ENCODE results near the gene SHC4. TPM values are rescaled to one million over a fixed set of nuclear protein-coding genes. Genes with fewer than 3 reads are reported as not detected.

The SHC4 gene
- total RNA-seq, 3 donors from 2014 or later = 0.16 to 4.0 (median 1.3) TPM

DNA sequence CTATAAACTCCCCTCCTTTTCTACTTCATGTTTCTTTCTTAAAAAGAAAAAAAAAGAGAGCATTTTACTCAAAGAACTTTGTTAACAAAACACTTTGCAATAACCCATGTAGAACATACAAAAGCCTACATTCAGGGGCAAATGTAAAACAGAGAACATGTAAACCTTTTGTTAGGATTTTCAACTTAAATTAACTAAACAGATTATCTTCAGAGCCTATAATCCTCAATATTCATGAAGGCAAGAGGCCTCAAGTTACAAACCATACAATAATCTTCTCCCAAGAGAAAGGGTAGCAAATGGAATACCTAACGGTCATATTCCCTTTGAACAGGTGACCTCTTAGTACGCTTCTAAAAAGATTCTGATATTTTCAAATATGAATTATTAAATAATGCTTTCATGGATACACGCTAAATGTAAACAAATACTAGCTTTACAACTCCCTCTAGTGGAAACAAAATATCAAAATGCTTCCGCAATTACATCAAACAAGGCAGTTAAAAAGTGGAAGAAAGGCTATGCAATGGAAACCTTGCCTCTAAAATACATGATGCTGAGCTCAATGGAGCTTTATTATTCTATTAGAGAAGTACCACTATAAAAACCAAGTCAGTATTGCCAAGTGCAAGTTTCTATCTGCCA, 162.8 kb downstream of the SHC4 start:
- Histone ChIP-seq H3K9me3 (no peaks in the 10 kb centered on the region), H3K4me1 (no peaks in the 10 kb centered on the region), H3K4me3 (no peak overlapping the region), H3K36me3 (no peaks in the 10 kb centered on the region), H3K27me3 (no peaks in the 10 kb centered on the region), H3K27ac (no peak overlapping the region)
- intact Hi-C loops (cut with DNase I; ENCODE audit: low total_unique reads) = no loop called here
- TF ChIP-seq POLR2A (IDR thresholded peaks at IDR 0.05) = no peak
- TF ChIP-seq, protein P1, sequence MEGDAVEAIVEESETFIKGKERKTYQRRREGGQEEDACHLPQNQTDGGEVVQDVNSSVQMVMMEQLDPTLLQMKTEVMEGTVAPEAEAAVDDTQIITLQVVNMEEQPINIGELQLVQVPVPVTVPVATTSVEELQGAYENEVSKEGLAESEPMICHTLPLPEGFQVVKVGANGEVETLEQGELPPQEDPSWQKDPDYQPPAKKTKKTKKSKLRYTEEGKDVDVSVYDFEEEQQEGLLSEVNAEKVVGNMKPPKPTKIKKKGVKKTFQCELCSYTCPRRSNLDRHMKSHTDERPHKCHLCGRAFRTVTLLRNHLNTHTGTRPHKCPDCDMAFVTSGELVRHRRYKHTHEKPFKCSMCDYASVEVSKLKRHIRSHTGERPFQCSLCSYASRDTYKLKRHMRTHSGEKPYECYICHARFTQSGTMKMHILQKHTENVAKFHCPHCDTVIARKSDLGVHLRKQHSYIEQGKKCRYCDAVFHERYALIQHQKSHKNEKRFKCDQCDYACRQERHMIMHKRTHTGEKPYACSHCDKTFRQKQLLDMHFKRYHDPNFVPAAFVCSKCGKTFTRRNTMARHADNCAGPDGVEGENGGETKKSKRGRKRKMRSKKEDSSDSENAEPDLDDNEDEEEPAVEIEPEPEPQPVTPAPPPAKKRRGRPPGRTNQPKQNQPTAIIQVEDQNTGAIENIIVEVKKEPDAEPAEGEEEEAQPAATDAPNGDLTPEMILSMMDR (IDR thresholded peaks at IDR 0.05) = peak in 2 of 3 donors; percentile 38 to 49
- TF ChIP-seq POLR2AphosphoS5 (IDR thresholded peaks at IDR 0.05) = no peak
- DNase-seq (ENCODE audit: low spot score in 2 of 2) = no peak

DNA sequence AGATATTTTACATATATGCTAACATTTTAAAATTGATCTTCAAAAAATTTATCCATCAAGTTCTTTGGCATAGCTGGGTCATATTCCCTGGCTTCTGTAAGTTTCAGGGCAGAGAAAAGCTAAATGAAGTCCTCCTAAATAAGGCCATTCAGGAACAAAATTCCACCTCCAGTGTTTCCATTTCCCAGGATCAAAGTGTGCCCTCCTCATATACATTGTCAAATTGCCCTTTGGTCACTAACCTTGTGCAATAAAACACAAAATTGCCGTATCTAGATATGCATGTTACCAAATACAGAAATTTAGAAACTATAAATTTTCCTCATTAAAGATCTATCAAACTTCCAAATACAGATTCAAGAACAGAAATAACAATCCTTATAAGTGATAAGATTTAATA, 163.5 kb downstream of the SHC4 start:
- intact Hi-C loops (cut with DNase I; ENCODE audit: low total_unique reads) = no loop called here
- no peak overlapping the region for H3K27ac ChIP-seq
- H3K4me3 ChIP-seq = no peak overlapping the region
- H3K36me3 ChIP-seq = no peaks in the 10 kb centered on the region
- no peak for DNase-seq (ENCODE audit: low spot score in 2 of 2)
- H3K27me3 ChIP-seq = no peaks in the 10 kb centered on the region
- TF ChIP-seq POLR2AphosphoS5 (IDR thresholded peaks at IDR 0.05) = no peak
- TF ChIP-seq, protein P1 (IDR thresholded peaks at IDR 0.05) = no peak
- TF ChIP-seq POLR2A (IDR thresholded peaks at IDR 0.05) = no peak
- no peaks in the 10 kb centered on the region for H3K4me1 ChIP-seq
- no peaks in the 10 kb centered on the region for H3K9me3 ChIP-seq

DNA sequence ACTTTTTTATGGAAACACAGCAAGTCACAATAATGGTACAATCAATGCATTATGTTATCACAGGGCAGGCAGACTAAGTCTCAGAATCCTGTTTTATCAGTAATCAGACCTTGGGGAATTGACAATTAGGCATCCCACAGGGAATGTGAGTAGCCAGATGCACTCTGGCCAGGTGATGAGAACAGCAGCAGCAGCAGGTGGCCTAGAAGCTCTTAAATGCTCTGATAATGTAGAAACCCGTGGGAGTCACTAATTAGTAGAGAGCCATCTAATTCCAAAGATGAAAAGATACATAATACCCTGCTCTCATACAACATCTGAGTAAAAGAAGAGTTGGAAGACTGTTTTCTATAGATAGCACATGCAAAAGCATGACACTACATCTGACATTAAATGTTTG, 165.4 kb downstream of the SHC4 start:
- Histone ChIP-seq H3K4me1 (no peaks in the 10 kb centered on the region), H3K4me3 (no peak overlapping the region), H3K36me3 (no peaks in the 10 kb centered on the region), H3K27me3 (no peaks in the 10 kb centered on the region), H3K9me3 (no peaks in the 10 kb centered on the region), H3K27ac (no peak overlapping the region)
- intact Hi-C loops (cut with DNase I; ENCODE audit: low total_unique reads) = no loop called here
- no peak for DNase-seq (ENCODE audit: low spot score in 2 of 2)
- TF ChIP-seq, protein P1 (IDR thresholded peaks at IDR 0.05) = no peak
- TF ChIP-seq POLR2A (IDR thresholded peaks at IDR 0.05) = no peak
- no peak for TF ChIP-seq POLR2AphosphoS5 (IDR thresholded peaks at IDR 0.05)

DNA sequence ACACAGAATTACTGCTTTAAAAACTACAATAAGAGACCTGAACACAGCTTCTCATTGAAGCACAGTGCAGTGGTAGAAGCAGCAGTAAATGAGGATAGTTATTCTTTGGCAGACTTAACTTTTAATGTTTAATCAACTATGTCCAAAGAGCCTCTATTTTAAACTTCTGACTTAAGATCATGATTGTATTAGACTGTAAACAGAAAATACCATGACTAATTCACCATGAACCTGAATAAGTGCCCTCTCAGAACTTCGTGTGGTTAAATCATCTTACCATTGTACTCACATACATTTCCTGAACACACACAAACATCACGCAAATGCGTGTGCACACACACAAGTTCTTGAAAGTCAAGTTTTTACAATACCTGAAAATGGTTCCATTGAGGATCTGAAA, 166.8 kb downstream of the SHC4 start:
- Histone ChIP-seq H3K4me1 (no peaks in the 10 kb centered on the region), H3K27ac (peak overlapping the region; percentile 21 to 37), H3K4me3 (no peak overlapping the region), H3K27me3 (no peaks in the 10 kb centered on the region), H3K36me3 (no peaks in the 10 kb centered on the region), H3K9me3 (no peaks in the 10 kb centered on the region)
- DNase-seq (ENCODE audit: low spot score in 2 of 2) = no peak
- intact Hi-C loops (cut with DNase I; ENCODE audit: low total_unique reads) = no loop called here
- TF ChIP-seq POLR2A (IDR thresholded peaks at IDR 0.05) (no peak), POLR2AphosphoS5 (IDR thresholded peaks at IDR 0.05) (no peak)
- TF ChIP-seq, protein P1 (IDR thresholded peaks at IDR 0.05) = no peak

DNA sequence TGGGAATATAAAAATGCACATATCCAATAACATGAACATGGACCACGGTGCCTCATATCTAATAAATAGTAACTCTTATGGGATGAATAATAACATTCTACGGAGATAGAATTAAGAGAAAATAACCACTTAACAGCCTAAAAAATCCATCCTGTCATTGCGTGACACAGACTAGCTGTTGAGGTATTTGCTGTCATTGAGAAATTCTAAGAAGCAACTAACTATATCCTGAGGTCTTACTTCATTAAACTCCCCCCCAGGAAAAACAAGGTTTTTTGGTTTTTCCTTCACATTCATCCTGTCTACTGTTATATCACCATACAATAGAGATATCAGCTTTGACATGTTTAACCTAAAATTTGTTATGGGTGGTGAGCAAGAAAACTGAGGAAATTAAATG, 167.2 kb downstream of the SHC4 start:
- H3K9me3 ChIP-seq = no peaks in the 10 kb centered on the region
- H3K4me1 ChIP-seq = no peaks in the 10 kb centered on the region
- H3K36me3 ChIP-seq = no peaks in the 10 kb centered on the region
- TF ChIP-seq POLR2AphosphoS5 (IDR thresholded peaks at IDR 0.05) (no peak), POLR2A (IDR thresholded peaks at IDR 0.05) (no peak)
- TF ChIP-seq, protein P1 (IDR thresholded peaks at IDR 0.05) = no peak
- intact Hi-C loops (cut with DNase I; ENCODE audit: low total_unique reads) = no loop called here
- DNase-seq (ENCODE audit: low spot score in 2 of 2) = no peak
- no peak overlapping the region for H3K4me3 ChIP-seq
- no peaks in the 10 kb centered on the region for H3K27me3 ChIP-seq
- H3K27ac ChIP-seq = peak overlapping the region; percentile 21 to 37
